ENCODE data around the gene TNFRSF12A. TPM values are rescaled to one million over a fixed set of nuclear protein-coding genes. Genes with fewer than 3 reads are reported as not detected.

TNFRSF12A gene
- total and polyA plus RNA-seq, 10 of the 15 experiments (the other 5 are each of a cell fraction or from before 2014, with no cell fraction given) = 0.35 to 1.7 (median 1.2) TPM; not detected in 2

- TF ChIP-seq, protein P1, sequence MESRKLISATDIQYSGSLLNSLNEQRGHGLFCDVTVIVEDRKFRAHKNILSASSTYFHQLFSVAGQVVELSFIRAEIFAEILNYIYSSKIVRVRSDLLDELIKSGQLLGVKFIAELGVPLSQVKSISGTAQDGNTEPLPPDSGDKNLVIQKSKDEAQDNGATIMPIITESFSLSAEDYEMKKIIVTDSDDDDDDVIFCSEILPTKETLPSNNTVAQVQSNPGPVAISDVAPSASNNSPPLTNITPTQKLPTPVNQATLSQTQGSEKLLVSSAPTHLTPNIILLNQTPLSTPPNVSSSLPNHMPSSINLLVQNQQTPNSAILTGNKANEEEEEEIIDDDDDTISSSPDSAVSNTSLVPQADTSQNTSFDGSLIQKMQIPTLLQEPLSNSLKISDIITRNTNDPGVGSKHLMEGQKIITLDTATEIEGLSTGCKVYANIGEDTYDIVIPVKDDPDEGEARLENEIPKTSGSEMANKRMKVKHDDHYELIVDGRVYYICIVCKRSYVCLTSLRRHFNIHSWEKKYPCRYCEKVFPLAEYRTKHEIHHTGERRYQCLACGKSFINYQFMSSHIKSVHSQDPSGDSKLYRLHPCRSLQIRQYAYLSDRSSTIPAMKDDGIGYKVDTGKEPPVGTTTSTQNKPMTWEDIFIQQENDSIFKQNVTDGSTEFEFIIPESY (IDR thresholded peaks at IDR 0.05) = no peak
- TF ChIP-seq GATAD2B (conservative IDR thresholded peaks at IDR 0.05; ENCODE audit: low read depth) (peak; percentile 79), PAX8 (IDR thresholded peaks at IDR 0.05) (no peak)
These were observed 36.4 kb upstream of the TNFRSF12A start (continued) for GRCh38 chr16:2983706-2984136.

DNA sequence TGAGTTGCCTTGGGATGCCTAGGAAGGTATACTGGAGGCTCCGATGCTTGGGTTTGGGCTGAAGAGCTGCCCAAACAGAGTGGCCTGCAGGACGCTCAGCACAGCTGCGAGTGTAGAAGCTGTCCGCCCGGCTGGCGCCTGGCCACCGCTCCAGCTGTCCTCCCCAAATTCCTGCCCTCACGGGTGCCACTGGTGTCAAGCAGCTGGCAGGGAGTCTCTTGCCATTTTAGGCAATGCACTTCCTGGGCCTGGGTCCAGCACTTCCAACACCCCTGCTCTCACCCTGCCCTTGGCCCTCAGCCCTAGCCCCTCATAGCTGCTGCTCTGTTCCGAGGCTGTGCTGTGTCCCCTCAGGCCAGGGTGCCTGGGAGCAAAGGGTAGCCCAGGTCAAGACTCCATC lies 34.7 kb upstream of the TNFRSF12A start:
- RAD21 ChIA-PET (ENCODE audit: unreplicated experiment) = no interaction called here
- no peak overlapping the region for H3K4me3 ChIP-seq
- intact Hi-C loops (cut with micrococcal nuclease; ENCODE audit: unreplicated experiment) = no loop called here
- no peak overlapping the region for H3K4me2 ChIP-seq (ENCODE audit: control insufficient read depth, insufficient read depth)
- peaks cover 1 to 2% of the 10 kb centered on the region in 2 experiments; a peak in 1 of 4 replicates for H3K27me3 ChIP-seq (replicated peaks in 1 of 2; ENCODE audit: control insufficient read depth in 2 of 2, insufficient read depth in 2 of 2, low read length in 1 of 2)
- no peaks in the 10 kb centered on the region for H3K79me2 ChIP-seq (ENCODE audit: control insufficient read depth, insufficient read depth, low read length)
- CTCF ChIA-PET = interaction anchor here (1.0 kb wide), 1 partner anchor 59 kb away, joined by 3 read pairs; no protein-coding TSS in a partner anchor
- no peaks in the 10 kb centered on the region for H3K36me3 ChIP-seq (ENCODE audit: control insufficient read depth in 2 of 2, insufficient read depth in 2 of 2, low read length in 1 of 2)
- H3K4me1 ChIP-seq (ENCODE audit: control insufficient read depth, insufficient read depth, low read length) = no peaks in the 10 kb centered on the region
- H3K9me3 ChIP-seq (replicated peaks; ENCODE audit: control insufficient read depth, insufficient read depth, low read length) = no peaks in the 10 kb centered on the region
- no TSS peak for BruUV-seq (replicated peaks)
- H3K9ac ChIP-seq (ENCODE audit: control insufficient read depth, insufficient read depth, low read length) = no peak overlapping the region
- TF ChIP-seq SRF (IDR thresholded peaks at IDR 0.05; ENCODE audit: low read depth in 2 of 2, low read length in 2 of 2) (0 out of 4 replicates have a peak, but pooled peaks of 1 of the 2 experiments have one; percentile 31), MAX (IDR thresholded peaks at IDR 0.05; ENCODE audit: low read depth, low read length) (no peak)
- no peak for FAIRE-seq
- POLR2A ChIA-PET = interaction anchor here (0.6 kb wide), 1 partner anchor 40 kb away, joined by 4 read pairs; no protein-coding TSS in a partner anchor
- no peak for ATAC-seq
- no peaks in the 10 kb centered on the region for H4K20me1 ChIP-seq (ENCODE audit: control insufficient read depth, insufficient read depth)
- SMC1A ChIA-PET (ENCODE audit: uncharacterized antibody, unreplicated experiment) = interaction anchor here (0.7 kb wide), 1 partner anchor 54 kb away, joined by 3 read pairs; no protein-coding TSS in a partner anchor
- in situ Hi-C loops (cut with MboI) = no loop called here
- H2AFZ ChIP-seq (ENCODE audit: control insufficient read depth, low read depth, low read length) = no peak overlapping the region
- no peak overlapping the region for H3K27ac ChIP-seq (ENCODE audit: control insufficient read depth, insufficient read depth)
- no peak for DNase-seq (ENCODE audit: low read depth, low spot score)
- 75% methylated on average over 9 of the region's 9 CpGs for WGBS (ENCODE audit: insufficient coverage, insufficient replicate concordance, low lambda C conversion rate, missing lambda C conversion rate)
